K562 (cell line): Measurements from ENCODE around the gene PCDH7. TPM values are rescaled to one million over a fixed set of nuclear protein-coding genes. Genes with fewer than 3 reads are reported as not detected.

ENCODE experiments used
- ARHGAP35 ChIP-seq: fragments of 450-650 bp; IDR thresholded peaks from 2 replicates; pipeline ENCODE4 v1.6.1; 2018; ENCODE audit not compliant: partially characterized antibody
- MAFF ChIP-seq: IDR thresholded peaks from 2 replicates; pipeline ENCODE4 v1.6.1; 2012; ENCODE audit warnings: low read length, improper control_type of control experiment
- NCOA1 ChIP-seq: fragments of 450-650 bp; IDR thresholded peaks from 2 replicates; pipeline ENCODE4 v1.6.1; 2016; ENCODE audit warnings: low read depth
- PTRF ChIP-seq: fragments of 450-650 bp; IDR thresholded peaks from 2 replicates; pipeline ENCODE4 v1.6.1; 2016; ENCODE audit warnings: mild to moderate bottlenecking, missing genetic modification characterization, missing compliant biosample characterization
- TBP ChIP-seq: optimal IDR thresholded peaks from 2 replicates; pipeline ENCODE3; 2011; ENCODE audit warnings: low read depth, low read length, improper control_type of control experiment
- ZBTB40 ChIP-seq, 2 experiments: fragments of 450-650 bp in 1 of 2; sonication (generic) in 1 of 2; formaldehyde crosslinking in 1 of 2; IDR thresholded peaks; 2 replicates each; pipeline versions ENCODE4 v1.7.1 to v1.9.0; 2016 to 2022; ENCODE audit warnings: inconsistent platforms in 1 of 2, mild to moderate bottlenecking in 1 of 2, missing genetic modification reagents in 1 of 2
- ZSCAN29 ChIP-seq: fragments of 450-650 bp; IDR thresholded peaks from 2 replicates; pipeline ENCODE4 v1.6.1; 2017
- polyA plus RNA-seq, 8 experiments: library from polyadenylated mRNA; depleted of rRNA in 4 of 8; stranded (reverse) in 5 of 8; unstranded in 3 of 8; fragments of >200 nt; fragmentation: Nextera tagmentation in 2 of 8; fragmentation: Illumina TruSeq in 1 of 8; extraction: Ambion mirVana in 2 of 8; extraction: Trizol in 1 of 8; gene quantifications; 2 replicates each; pipeline versions ENCODE4 v1.2.1 to v1.2.3, GENCODE V29; 2011 to 2014; ENCODE audit warnings: inconsistent platforms in 1 of 8, missing spikeins in 1 of 8
- total RNA-seq, 7 experiments: library from RNA; depleted of rRNA in 6 of 7; stranded (reverse); fragments of >200 nt in 6 of 7; fragmentation: Illumina TruSeq in 2 of 7; extraction: Trizol in 2 of 7; gene quantifications; 2 replicates each; pipeline versions ENCODE4 v1.2.1 to v1.2.3, GENCODE V29; 2011 to 2021; ENCODE audit warnings: low replicate concordance in 1 of 7

Gene PCDH7
- total and polyA plus RNA-seq, 9 of the 15 experiments (the other 6 are each of a cell fraction or from before 2014, with no cell fraction given) = not detected

GRCh38 chr4:30723201-30723955 lies 3.2 kb downstream of the PCDH7 start (continued):
- TF ChIP-seq ZBTB40 (IDR thresholded peaks at IDR 0.05) = no peak
- TF ChIP-seq ZBTB40 (CRISPR knock-in tag; IDR thresholded peaks at IDR 0.05) = no peak
- no peak for TF ChIP-seq TBP
- no peak for TF ChIP-seq ARHGAP35
- TF ChIP-seq NCOA1 = no peak
- no peak for TF ChIP-seq ZSCAN29
- no peak for TF ChIP-seq PTRF (tag)
- no peak for TF ChIP-seq MAFF
